HG02798 (cell line): Measurements from ENCODE around the gene FOXM1.

Source experiments
- ATAC-seq: cut with Tn5 transposase; IDR thresholded peaks from one replicate; pipeline ENCODE4 v1.9.1; 2021; ENCODE audit warnings: mild to moderate bottlenecking; ENCODE audit not compliant: unreplicated experiment, poor library complexity

FOXM1 gene

GRCh38 chr12:2877047-2877952 lies at the start of gene FOXM1, which contains the start of gene RHNO1:
Gene FOXM1, minus strand, starts transcription at chr12:2877174. Its CDS starts 2,696 bp downstream, at chr12:2874478.
Gene RHNO1, plus strand, starts transcription at chr12:2877223. Its CDS starts 8,144 bp downstream, at chr12:2885367.
- peak; percentile 92 for ATAC-seq

GRCh38 chr12:2925322-2925995 lies 48.5 kb upstream of the FOXM1 start:
- ATAC-seq = no peak

GRCh38 chr12:2924019-2924418 lies 47.0 kb upstream of the FOXM1 start:
- ATAC-seq = no peak

GRCh38 chr12:2923057-2923456 lies 46.1 kb upstream of the FOXM1 start:
- ATAC-seq = no peak

- ATAC-seq = no peak
Observed at GRCh38 chr12:2922329-2922728, 45.4 kb upstream of the FOXM1 start.

- no peak for ATAC-seq
Observed at GRCh38 chr12:2919249-2919648, 42.3 kb upstream of the FOXM1 start.

- no peak for ATAC-seq
Observed at GRCh38 chr12:2912216-2912575, 35.2 kb upstream of the FOXM1 start.

GRCh38 chr12:2904260-2904659 lies 27.3 kb upstream of the FOXM1 start:
- ATAC-seq = no peak

GRCh38 chr12:2902272-2902880 lies 25.4 kb upstream of the FOXM1 start:
- ATAC-seq = no peak

- no peak for ATAC-seq
Observed at GRCh38 chr12:2900642-2901041, 23.7 kb upstream of the FOXM1 start.

GRCh38 chr12:2897418-2897817 lies 20.4 kb upstream of the FOXM1 start:
- ATAC-seq = no peak

- no peak for ATAC-seq
Observed at GRCh38 chr12:2895511-2895910, 18.5 kb upstream of the FOXM1 start.

GRCh38 chr12:2895051-2895451 lies 18.1 kb upstream of the FOXM1 start:
- ATAC-seq = no peak

GRCh38 chr12:2893007-2893406 lies 16.0 kb upstream of the FOXM1 start:
- ATAC-seq = no peak

GRCh38 chr12:2892246-2892645 lies 15.3 kb upstream of the FOXM1 start:
- no peak for ATAC-seq

GRCh38 chr12:2891240-2892053 lies 14.5 kb upstream of the FOXM1 start:
- peak; percentile 20 for ATAC-seq

- ATAC-seq = peak; percentile 98
Observed at GRCh38 chr12:2890388-2891239, 13.6 kb upstream of the FOXM1 start, which contains the start of gene TULP3. Gene TULP3, plus strand, starts transcription at chr12:2890891. Its CDS starts 57 bp downstream, at chr12:2890948.

GRCh38 chr12:2890001-2890387 lies 13.0 kb upstream of the FOXM1 start:
- ATAC-seq = no peak

- ATAC-seq = no peak
Observed at GRCh38 chr12:2886768-2887450, 9.9 kb upstream of the FOXM1 start.
